ENCODE results near the gene OR5T3. TPM values are rescaled to one million over a fixed set of nuclear protein-coding genes. Genes with fewer than 3 reads are reported as not detected.
"Not testable (repeated sequence)": the region's sequence is repeated elsewhere in the genome, so short reads cannot be mapped to it uniquely, and the experiment has no call there.

OR5T3 gene
- total RNA-seq, result not detected

- ATAC-seq, result no peak
Measured at GRCh38 chr11:56251954-56252353, at the start of gene OR5T3. Gene OR5T3, plus strand, starts transcription at chr11:56252254. Its CDS starts 0 bp downstream, at chr11:56252254.

- no peak for ATAC-seq
Measured at GRCh38 chr11:56207790-56208189, 44.3 kb upstream of the OR5T3 start.

- no peak for ATAC-seq
Measured at GRCh38 chr11:56214537-56214936, 37.5 kb upstream of the OR5T3 start.

- not testable (repeated sequence) for ATAC-seq
Measured at GRCh38 chr11:56219735-56220134, 32.3 kb upstream of the OR5T3 start.

GRCh38 chr11:56234155-56234554 is 17.9 kb upstream of the OR5T3 start, which contains the start of gene OR5T2:
Gene OR5T2, minus strand, starts transcription at chr11:56234255. Its CDS starts 1,193 bp downstream, at chr11:56233062.
- no peak for ATAC-seq

GRCh38 chr11:56271092-56271491 is 19.0 kb downstream of the OR5T3 start:
- ATAC-seq, result no peak

- ATAC-seq, result no peak
Measured at GRCh38 chr11:56273854-56274253, 21.8 kb downstream of the OR5T3 start, which contains the start of gene OR5T1. Gene OR5T1, plus strand, starts transcription at chr11:56274154. Its CDS starts 1,485 bp downstream, at chr11:56275639.

GRCh38 chr11:56292154-56292553 is 40.1 kb downstream of the OR5T3 start, which contains the start of gene OR8H1:
Gene OR8H1, minus strand, starts transcription at chr11:56292254. Its CDS starts 1,192 bp downstream, at chr11:56291062.
- no peak for ATAC-seq

GRCh38 chr11:56296898-56297297 is 44.8 kb downstream of the OR5T3 start:
- no peak for ATAC-seq

Other genes with a start within 250 kb of the OR5T3 start
- not detected for gene OR5AS1, start 224.6 kb upstream of the OR5T3 start, total RNA-seq
- gene OR8I2, start 158.9 kb upstream of the OR5T3 start, total RNA-seq, result not detected
- not detected for gene OR8H2, start 148.6 kb upstream of the OR5T3 start, total RNA-seq
- not detected for gene OR8H3, start 129.9 kb upstream of the OR5T3 start, total RNA-seq
- not detected for gene OR8J3, start 112.1 kb upstream of the OR5T3 start, total RNA-seq
- gene OR8K5, start 91.9 kb upstream of the OR5T3 start, total RNA-seq, result not detected
- gene OR5J2, start 75.6 kb upstream of the OR5T3 start, total RNA-seq, result not detected
- not detected for gene OR5T2, start 18.0 kb upstream of the OR5T3 start, total RNA-seq
- not detected for gene OR5T1, start 21.9 kb downstream of the OR5T3 start, total RNA-seq
- gene OR8H1, start 40.0 kb downstream of the OR5T3 start, total RNA-seq, result not detected
- not detected for gene OR8K3, start 62.9 kb downstream of the OR5T3 start, total RNA-seq
- gene OR8K1, start 93.8 kb downstream of the OR5T3 start, total RNA-seq, result not detected
- not detected for gene OR8J1, start 102.0 kb downstream of the OR5T3 start, total RNA-seq
- gene OR8U1, start 123.4 kb downstream of the OR5T3 start, total RNA-seq, result not detected
- gene OR5AL1, start 160.4 kb downstream of the OR5T3 start, total RNA-seq, result not detected
- not detected for gene OR5M3, start 221.1 kb downstream of the OR5T3 start, total RNA-seq
- not detected for gene OR5M8, start 239.1 kb downstream of the OR5T3 start, total RNA-seq